Esophagus muscularis mucosa (tissue), 4 donors: ENCODE results near the gene SLAIN1.

Experiments used
- CTCF ChIP-seq, 3 experiments: fragments of 200-600 bp in 2 of 3; fragments of 450-650 bp in 1 of 3; sonication (generic) in 2 of 3; IDR thresholded peaks; one replicate each; pipeline ENCODE4 v1.5.1; 2017 to 2019; ENCODE audit warnings: antibody characterized with exemption in 3 of 3, mild to moderate bottlenecking in 2 of 3, moderate library complexity in 1 of 3
- EP300 ChIP-seq: sonication (generic); formaldehyde crosslinking; IDR thresholded peaks from one replicate; pipeline ENCODE4 v1.6.1; 2017; ENCODE audit warnings: antibody characterized with exemption
- POLR2A ChIP-seq: fragments of 450-650 bp; IDR thresholded peaks from one replicate; pipeline ENCODE4 v1.6.1; 2017; ENCODE audit warnings: antibody characterized with exemption, moderate library complexity, mild to moderate bottlenecking, low read depth
- POLR2AphosphoS5 ChIP-seq, 2 donors: sonication (generic); formaldehyde crosslinking; IDR thresholded peaks; one replicate each; pipeline ENCODE4 v1.6.1; 2017; ENCODE audit warnings: antibody characterized with exemption in 2 of 2

- TF ChIP-seq CTCF (IDR thresholded peaks at IDR 0.05) (no peak), EP300 (no peak), POLR2A (no peak), POLR2AphosphoS5 (IDR thresholded peaks at IDR 0.05) (no peak)
These were observed 20.0 kb downstream of the SLAIN1 start for GRCh38 chr13:77717508-77717907.
